Suprapubic skin (tissue), 4 donors: ENCODE results near the gene SEMA5A.

Source experiments
- CTCF ChIP-seq, 2 donors: fragments of 200-600 bp in 1 of 2; fragments of 450-650 bp in 1 of 2; sonication (generic) in 1 of 2; IDR thresholded peaks; one replicate each; pipeline ENCODE4 v1.5.1; 2016 to 2019; ENCODE audit warnings: antibody characterized with exemption in 2 of 2, mild to moderate bottlenecking in 1 of 2, moderate library complexity in 1 of 2
- EP300 ChIP-seq: sonication (generic); formaldehyde crosslinking; IDR thresholded peaks from one replicate; pipeline ENCODE4 v1.6.1; 2017; ENCODE audit warnings: antibody characterized with exemption
- POLR2A ChIP-seq, 2 donors: fragments of 450-650 bp; IDR thresholded peaks; one replicate each; pipeline ENCODE4 v1.6.1; 2017; ENCODE audit warnings: antibody characterized with exemption in 2 of 2, mild to moderate bottlenecking in 2 of 2, moderate library complexity in 2 of 2
- POLR2AphosphoS5 ChIP-seq, 3 donors: sonication (generic); formaldehyde crosslinking; IDR thresholded peaks; one replicate each; pipeline ENCODE4 v1.6.1; 2017; ENCODE audit warnings: antibody characterized with exemption in 3 of 3

- no peak for TF ChIP-seq CTCF (IDR thresholded peaks at IDR 0.05)
- TF ChIP-seq POLR2A (IDR thresholded peaks at IDR 0.05) = no peak
- TF ChIP-seq POLR2AphosphoS5 (IDR thresholded peaks at IDR 0.05) = no peak
- TF ChIP-seq EP300 = no peak
Measured at GRCh38 chr5:9082996-9083395, 462.9 kb downstream of the SEMA5A start.
